CD4-positive, alpha-beta T cell treated with Interleukin-12 subunit alpha and Interleukin-12 subunit beta, for 1 hour (primary cell): ENCODE data around the gene GRB2.
"Not testable (repeated sequence)": the region's sequence is repeated elsewhere in the genome, so short reads cannot be mapped to it uniquely, and the experiment has no call there.

Experiments
- DNase-seq: peaks from one replicate; pipeline ENCODE4 v3.0.0-alpha.2; 2020

Gene GRB2

GRCh38 chr17:75405365-75406221 is at the start of gene GRB2:
Gene GRB2 (minus strand): TSS chr17:75405678. CDS start chr17:75393628, 12,050 bp downstream.
- peak; percentile 100 for DNase-seq

GRCh38 chr17:75454672-75455071 is 49.2 kb upstream of the GRB2 start:
- not testable (repeated sequence) for DNase-seq

GRCh38 chr17:75454193-75454592 is 48.7 kb upstream of the GRB2 start:
- no peak for DNase-seq

GRCh38 chr17:75450270-75450669 is 44.8 kb upstream of the GRB2 start:
- DNase-seq, result no peak

- DNase-seq, result no peak
Measured at GRCh38 chr17:75447951-75448856, 42.7 kb upstream of the GRB2 start.

GRCh38 chr17:75445896-75446295 is 40.4 kb upstream of the GRB2 start:
- not testable (repeated sequence) for DNase-seq

GRCh38 chr17:75445296-75445695 is 39.8 kb upstream of the GRB2 start:
- DNase-seq, result no peak

- DNase-seq, result no peak
Measured at GRCh38 chr17:75442168-75443103, 37.0 kb upstream of the GRB2 start.

- DNase-seq, result no peak
Measured at GRCh38 chr17:75440738-75441448, 35.4 kb upstream of the GRB2 start.

GRCh38 chr17:75439287-75439686 is 33.8 kb upstream of the GRB2 start:
- DNase-seq, result no peak

GRCh38 chr17:75437404-75437803 is 31.9 kb upstream of the GRB2 start:
- not testable (repeated sequence) for DNase-seq

- DNase-seq, result not testable (repeated sequence)
Measured at GRCh38 chr17:75434433-75434832, 29.0 kb upstream of the GRB2 start.

- no peak for DNase-seq
Measured at GRCh38 chr17:75433218-75433783, 27.8 kb upstream of the GRB2 start.

- DNase-seq, result no peak
Measured at GRCh38 chr17:75430159-75430974, 24.9 kb upstream of the GRB2 start.

- no peak for DNase-seq
Measured at GRCh38 chr17:75428543-75429469, 23.3 kb upstream of the GRB2 start.

GRCh38 chr17:75418531-75418930 is 13.1 kb upstream of the GRB2 start:
- DNase-seq, result no peak

GRCh38 chr17:75417054-75417580 is 11.6 kb upstream of the GRB2 start:
- no peak for DNase-seq

- no peak for DNase-seq
Measured at GRCh38 chr17:75416006-75416405, 10.5 kb upstream of the GRB2 start.

GRCh38 chr17:75414488-75414887 is 9.0 kb upstream of the GRB2 start:
- no peak for DNase-seq
